Measurements from ENCODE around the gene SIGLEC15. TPM values are rescaled to one million over a fixed set of nuclear protein-coding genes. Genes with fewer than 3 reads are reported as not detected.
"Not testable (repeated sequence)": the region's sequence is repeated elsewhere in the genome, so short reads cannot be mapped to it uniquely, and the experiment has no call there.

SIGLEC15 gene
- total RNA-seq, 2 donors from 2014 or later: 0.26 to 2.0 TPM

GRCh38 chr18:45826084-45826483 lies 609 bp downstream of the SIGLEC15 start:
- DNase-seq (no peak), ATAC-seq (no peak)
- no peak overlapping the region for H3K4me3 ChIP-seq
- H3K27me3 ChIP-seq: no peaks in the 10 kb centered on the region
- H3K27ac ChIP-seq: no peak overlapping the region
- intact Hi-C loops (cut with DNase I): no loop called here
- no peaks in the 10 kb centered on the region for H3K36me3 ChIP-seq (replicated peaks in 1 of 2; ENCODE audit: insufficient read depth in 1 of 2, low read depth in 2 of 2)
- WGBS, 2 donors: 80 to 90% methylated on average over 4 of the region's 4 CpGs
- TF ChIP-seq POLR2A (IDR thresholded peaks at IDR 0.05) (no peak), CTCF (IDR thresholded peaks at IDR 0.05) (no peak)
- H3K4me1 ChIP-seq: peaks cover 14% of the 10 kb centered on the region
- no peaks in the 10 kb centered on the region for H3K9me3 ChIP-seq

DNA sequence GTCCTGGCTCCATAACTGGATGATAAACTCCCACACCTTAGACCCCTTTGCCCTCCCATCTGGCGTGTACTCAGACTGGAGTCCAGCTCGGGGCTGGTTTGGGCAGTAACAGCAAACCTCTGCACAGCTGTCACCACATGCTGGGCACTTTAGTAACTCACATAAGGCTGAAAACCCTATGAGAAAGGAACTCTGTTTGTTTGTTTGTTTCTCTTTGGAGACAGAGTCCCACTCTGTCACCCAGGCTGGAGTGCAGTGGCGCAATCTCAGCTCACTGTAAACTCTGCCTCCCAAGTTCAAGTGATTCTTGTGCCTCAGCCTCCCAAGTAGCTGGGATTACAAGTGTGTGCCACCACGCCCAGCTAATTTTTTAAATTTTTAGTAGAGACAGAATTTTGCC lies 1.2 kb downstream of the SIGLEC15 start:
- ATAC-seq; H3K36me3 ChIP-seq (replicated peaks in 1 of 2; ENCODE audit: insufficient read depth in 1 of 2, low read depth in 2 of 2); intact Hi-C loops (cut with DNase I); H3K9me3 ChIP-seq; DNase-seq; H3K4me3 ChIP-seq; H3K27me3 ChIP-seq; H3K27ac ChIP-seq: not testable (repeated sequence)
- 78 to 91% methylated on average over 4 of the region's 4 CpGs for WGBS, 2 donors
- peaks cover 14% of the 10 kb centered on the region for H3K4me1 ChIP-seq

DNA sequence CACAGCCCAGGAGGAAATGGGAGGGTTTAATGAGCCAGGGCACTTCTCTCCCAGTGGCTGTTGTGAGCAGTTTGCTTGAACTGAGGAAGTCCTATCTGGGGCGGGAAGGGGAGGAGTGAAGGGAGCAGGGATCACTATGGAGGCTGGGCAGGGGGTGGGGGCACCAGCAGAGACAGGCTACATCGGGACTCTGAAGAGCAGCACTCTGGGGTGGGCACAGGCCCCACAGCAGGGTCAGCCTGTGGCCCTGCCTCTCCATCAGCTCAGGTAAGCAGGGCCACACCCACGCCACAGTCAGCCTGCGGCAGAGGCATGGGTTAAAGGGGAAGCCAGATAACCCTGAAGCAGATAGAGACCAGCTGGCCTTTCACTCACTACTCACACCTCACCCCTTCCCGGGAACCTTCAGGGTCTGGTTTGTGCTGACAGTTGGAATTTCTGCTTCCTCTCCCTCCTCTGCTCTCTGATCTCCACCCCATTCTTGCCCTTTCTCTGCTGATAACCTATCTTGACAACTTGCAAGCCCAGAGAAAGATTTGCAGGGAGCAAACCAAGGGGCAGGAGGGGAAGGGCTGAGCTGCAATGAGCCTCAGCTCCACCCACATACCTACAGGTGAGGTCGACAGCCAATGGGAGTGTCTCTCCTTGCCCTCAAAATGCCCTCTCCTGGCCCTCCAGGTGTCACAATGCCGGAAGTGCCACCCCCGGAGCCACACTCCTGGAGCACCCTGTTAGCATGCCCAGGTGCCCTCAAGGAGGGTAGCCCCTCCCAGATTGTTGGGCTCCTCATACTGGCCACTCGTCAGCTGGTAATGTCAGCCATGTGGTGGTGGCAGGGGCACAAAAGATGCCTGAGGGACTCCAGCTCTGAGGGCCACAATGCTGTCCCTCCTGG lies 3.7 kb downstream of the SIGLEC15 start:
- no peak overlapping the region for H3K4me3 ChIP-seq
- peaks cover 14% of the 10 kb centered on the region for H3K4me1 ChIP-seq
- ATAC-seq (peak; percentile 33), DNase-seq (no peak)
- 18% methylated on average over 9 of the region's 9 CpGs for WGBS, 2 donors
- intact Hi-C loops (cut with DNase I): no loop called here
- no peaks in the 10 kb centered on the region for H3K27me3 ChIP-seq
- peak overlapping the region in 1 of 4 donors; percentile 20 for H3K27ac ChIP-seq
- H3K36me3 ChIP-seq (replicated peaks in 1 of 2; ENCODE audit: insufficient read depth in 1 of 2, low read depth in 2 of 2): no peaks in the 10 kb centered on the region
- H3K9me3 ChIP-seq: no peaks in the 10 kb centered on the region
- no peak for TF ChIP-seq POLR2A (IDR thresholded peaks at IDR 0.05)
- TF ChIP-seq CTCF (IDR thresholded peaks at IDR 0.05): no peak

GRCh38 chr18:45829855-45830254 lies 4.4 kb downstream of the SIGLEC15 start:
- Histone ChIP-seq H3K27ac (peak overlapping the region in 1 of 4 donors; percentile 20), H3K4me3 (no peak overlapping the region), H3K36me3 (replicated peaks in 1 of 2; ENCODE audit: insufficient read depth in 1 of 2, low read depth in 2 of 2) (no peaks in the 10 kb centered on the region), H3K27me3 (no peaks in the 10 kb centered on the region), H3K9me3 (no peaks in the 10 kb centered on the region), H3K4me1 (peaks cover 14% of the 10 kb centered on the region)
- TF ChIP-seq POLR2A (IDR thresholded peaks at IDR 0.05): no peak
- no peak for TF ChIP-seq CTCF (IDR thresholded peaks at IDR 0.05)
- WGBS, 2 donors: 60 to 75% methylated on average over 9 of the region's 9 CpGs
- DNase-seq: no peak
- no peak for ATAC-seq
- intact Hi-C loops (cut with DNase I): no loop called here

DNA sequence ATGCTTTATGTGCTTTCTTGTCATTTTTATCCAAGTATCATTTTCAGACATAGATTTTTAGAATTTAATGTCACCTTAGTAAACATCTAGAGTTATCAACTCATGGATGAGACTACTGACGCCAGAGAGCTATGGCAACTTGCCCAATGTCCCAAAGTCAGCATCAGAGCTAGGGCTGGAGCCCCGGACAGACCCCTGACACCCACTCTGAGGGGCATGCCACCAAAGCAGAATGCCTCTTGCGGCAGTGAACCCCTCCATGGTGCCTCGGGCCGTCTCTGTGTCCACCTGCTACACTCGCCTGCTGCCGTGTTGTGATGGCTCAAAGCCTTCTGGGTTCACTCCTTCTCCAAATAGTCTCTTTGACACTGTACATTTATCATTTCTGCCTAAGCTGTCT lies 5.4 kb downstream of the SIGLEC15 start:
- Histone ChIP-seq H3K27me3 (no peaks in the 10 kb centered on the region), H3K27ac (no peak overlapping the region), H3K9me3 (no peaks in the 10 kb centered on the region), H3K4me1 (peaks cover 14% of the 10 kb centered on the region), H3K4me3 (no peak overlapping the region), H3K36me3 (replicated peaks in 1 of 2; ENCODE audit: insufficient read depth in 1 of 2, low read depth in 2 of 2) (no peaks in the 10 kb centered on the region)
- TF ChIP-seq CTCF (IDR thresholded peaks at IDR 0.05) (no peak), POLR2A (IDR thresholded peaks at IDR 0.05) (no peak)
- DNase-seq (no peak), ATAC-seq (no peak)
- intact Hi-C loops (cut with DNase I): no loop called here
- 80 to 90% methylated on average over 7 of the region's 7 CpGs for WGBS, 2 donors
